ENCODE results near the gene LRTM2.

LRTM2 gene

DNA sequence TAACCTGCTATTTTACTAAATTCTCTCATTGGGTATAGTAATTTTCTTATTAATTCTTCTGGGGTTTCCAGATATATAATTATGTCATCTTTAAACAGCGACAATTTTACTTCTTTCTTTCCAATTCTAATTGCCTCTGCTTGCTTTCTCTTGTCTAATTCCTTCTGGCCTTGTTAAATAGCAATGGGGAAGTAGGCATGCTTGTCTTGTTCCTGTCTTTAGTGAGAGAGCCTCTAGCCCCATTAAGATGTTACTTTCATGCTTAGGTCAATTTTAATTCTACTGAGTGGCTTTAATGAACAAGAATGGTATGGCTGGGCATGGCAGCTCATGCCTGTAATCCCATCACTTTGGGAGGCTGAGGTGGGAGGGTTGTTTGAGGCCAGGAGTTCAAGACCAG lies 31.7 kb downstream of the LRTM2 start:
- H2AFZ ChIP-seq (ENCODE audit: low read length): no peak overlapping the region
- no peaks in the 10 kb centered on the region for H4K20me1 ChIP-seq (ENCODE audit: insufficient read depth, low read length, poor library complexity, severe bottlenecking)
- H3K4me1 ChIP-seq (ENCODE audit: insufficient read depth, low read length, poor library complexity, severe bottlenecking): peaks cover 22% of the 10 kb centered on the region
- peaks cover 7% of the 10 kb centered on the region for H3K27me3 ChIP-seq (ENCODE audit: insufficient read depth, low read length, poor library complexity, severe bottlenecking)
- no peaks in the 10 kb centered on the region for H3K9me2 ChIP-seq (replicated peaks; ENCODE audit: low read depth, low read length)
- no peak for TF ChIP-seq EZH2phosphoT487 (IDR thresholded peaks at IDR 0.05; ENCODE audit: borderline replicate concordance)
- TF ChIP-seq, protein P1, sequence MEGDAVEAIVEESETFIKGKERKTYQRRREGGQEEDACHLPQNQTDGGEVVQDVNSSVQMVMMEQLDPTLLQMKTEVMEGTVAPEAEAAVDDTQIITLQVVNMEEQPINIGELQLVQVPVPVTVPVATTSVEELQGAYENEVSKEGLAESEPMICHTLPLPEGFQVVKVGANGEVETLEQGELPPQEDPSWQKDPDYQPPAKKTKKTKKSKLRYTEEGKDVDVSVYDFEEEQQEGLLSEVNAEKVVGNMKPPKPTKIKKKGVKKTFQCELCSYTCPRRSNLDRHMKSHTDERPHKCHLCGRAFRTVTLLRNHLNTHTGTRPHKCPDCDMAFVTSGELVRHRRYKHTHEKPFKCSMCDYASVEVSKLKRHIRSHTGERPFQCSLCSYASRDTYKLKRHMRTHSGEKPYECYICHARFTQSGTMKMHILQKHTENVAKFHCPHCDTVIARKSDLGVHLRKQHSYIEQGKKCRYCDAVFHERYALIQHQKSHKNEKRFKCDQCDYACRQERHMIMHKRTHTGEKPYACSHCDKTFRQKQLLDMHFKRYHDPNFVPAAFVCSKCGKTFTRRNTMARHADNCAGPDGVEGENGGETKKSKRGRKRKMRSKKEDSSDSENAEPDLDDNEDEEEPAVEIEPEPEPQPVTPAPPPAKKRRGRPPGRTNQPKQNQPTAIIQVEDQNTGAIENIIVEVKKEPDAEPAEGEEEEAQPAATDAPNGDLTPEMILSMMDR (conservative IDR thresholded peaks at IDR 0.05; ENCODE audit: low read length): no peak
- H3K4me2 ChIP-seq (ENCODE audit: low read depth, low read length, poor library complexity, severe bottlenecking): peak overlapping the region; percentile 34
- H3K36me3 ChIP-seq (ENCODE audit: insufficient read depth, low read length): no peaks in the 10 kb centered on the region
- no peaks in the 10 kb centered on the region for H3F3A ChIP-seq (ENCODE audit: low read depth)
- H3K9ac ChIP-seq (ENCODE audit: low read depth, low read length, poor library complexity, severe bottlenecking): no peak overlapping the region
- H3K79me2 ChIP-seq (ENCODE audit: insufficient read depth, low read length): no peaks in the 10 kb centered on the region
- peaks cover 23% of the 10 kb centered on the region; the same call in 1 of the 2 replicates for H3K9me3 ChIP-seq (ENCODE audit: insufficient read depth, low read depth, low read length)
- peak overlapping the region; percentile 39 for H3K4me3 ChIP-seq (ENCODE audit: low read length, poor library complexity, severe bottlenecking)

DNA sequence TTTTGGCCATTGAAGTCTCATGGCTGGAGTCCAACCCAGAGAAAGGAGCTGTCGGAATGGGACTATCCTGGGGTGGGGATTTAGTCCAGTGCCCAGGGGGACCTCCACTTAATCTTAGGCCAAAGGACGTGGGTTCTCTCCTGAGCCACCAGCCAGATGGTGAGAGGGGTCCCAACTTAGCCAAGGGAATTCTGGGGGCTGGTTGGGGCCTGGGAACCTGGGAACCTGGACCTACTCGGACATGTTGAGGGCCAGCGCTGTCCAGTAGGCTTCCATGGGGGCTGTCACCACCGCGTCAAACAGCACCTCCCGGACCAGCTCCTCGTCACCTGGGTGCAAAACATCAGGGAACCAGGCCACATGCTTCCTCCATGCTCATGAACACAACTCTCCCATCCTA lies 33.4 kb downstream of the LRTM2 start:
- H2AFZ ChIP-seq (ENCODE audit: low read length): no peak overlapping the region
- no peaks in the 10 kb centered on the region for H3K79me2 ChIP-seq (ENCODE audit: insufficient read depth, low read length)
- no peaks in the 10 kb centered on the region for H3K9me2 ChIP-seq (replicated peaks; ENCODE audit: low read depth, low read length)
- no peaks in the 10 kb centered on the region for H3K36me3 ChIP-seq (ENCODE audit: insufficient read depth, low read length)
- H3K27me3 ChIP-seq (ENCODE audit: insufficient read depth, low read length, poor library complexity, severe bottlenecking): peaks cover 7% of the 10 kb centered on the region
- H3F3A ChIP-seq (ENCODE audit: low read depth): no peaks in the 10 kb centered on the region
- no peak overlapping the region for H3K4me3 ChIP-seq (ENCODE audit: low read length, poor library complexity, severe bottlenecking)
- TF ChIP-seq EZH2phosphoT487 (IDR thresholded peaks at IDR 0.05; ENCODE audit: borderline replicate concordance): no peak
- TF ChIP-seq, protein P1 (conservative IDR thresholded peaks at IDR 0.05; ENCODE audit: low read length): no peak
- peaks cover 23% of the 10 kb centered on the region; the same call in 1 of the 2 replicates for H3K9me3 ChIP-seq (ENCODE audit: insufficient read depth, low read depth, low read length)
- H3K9ac ChIP-seq (ENCODE audit: low read depth, low read length, poor library complexity, severe bottlenecking): no peak overlapping the region
- no peaks in the 10 kb centered on the region for H4K20me1 ChIP-seq (ENCODE audit: insufficient read depth, low read length, poor library complexity, severe bottlenecking)
- H3K4me1 ChIP-seq (ENCODE audit: insufficient read depth, low read length, poor library complexity, severe bottlenecking): peaks cover 22% of the 10 kb centered on the region
- H3K4me2 ChIP-seq (ENCODE audit: low read depth, low read length, poor library complexity, severe bottlenecking): no peak overlapping the region

DNA sequence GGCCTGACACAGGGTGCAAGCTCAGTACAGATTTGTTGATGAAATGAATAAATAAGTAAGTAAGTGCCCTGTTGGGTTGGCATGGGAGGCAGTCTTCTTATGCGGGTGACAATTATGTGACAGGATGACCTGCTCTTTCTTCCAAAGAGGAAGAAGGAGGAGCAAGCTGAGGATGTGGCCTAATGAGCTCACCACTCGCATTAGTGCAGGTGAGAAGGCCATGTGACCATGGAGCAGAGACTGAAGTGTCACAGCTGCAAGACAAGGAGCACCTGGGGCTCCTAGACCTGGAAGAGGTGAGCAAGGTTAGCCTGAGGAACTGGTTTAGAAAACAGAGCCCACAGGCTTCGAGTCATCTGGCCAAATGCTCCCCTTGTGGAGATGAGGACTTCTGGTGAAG lies 34.9 kb downstream of the LRTM2 start:
- H3K9me2 ChIP-seq (replicated peaks; ENCODE audit: low read depth, low read length): no peaks in the 10 kb centered on the region
- no peaks in the 10 kb centered on the region for H4K20me1 ChIP-seq (ENCODE audit: insufficient read depth, low read length, poor library complexity, severe bottlenecking)
- H3K4me2 ChIP-seq (ENCODE audit: low read depth, low read length, poor library complexity, severe bottlenecking): no peak overlapping the region
- H3K9ac ChIP-seq (ENCODE audit: low read depth, low read length, poor library complexity, severe bottlenecking): no peak overlapping the region
- H3K36me3 ChIP-seq (ENCODE audit: insufficient read depth, low read length): no peaks in the 10 kb centered on the region
- peaks cover 22% of the 10 kb centered on the region for H3K4me1 ChIP-seq (ENCODE audit: insufficient read depth, low read length, poor library complexity, severe bottlenecking)
- no peak overlapping the region for H3K4me3 ChIP-seq (ENCODE audit: low read length, poor library complexity, severe bottlenecking)
- TF ChIP-seq, protein P1 (conservative IDR thresholded peaks at IDR 0.05; ENCODE audit: low read length): no peak
- no peak for TF ChIP-seq EZH2phosphoT487 (IDR thresholded peaks at IDR 0.05; ENCODE audit: borderline replicate concordance)
- peaks cover 7% of the 10 kb centered on the region for H3K27me3 ChIP-seq (ENCODE audit: insufficient read depth, low read length, poor library complexity, severe bottlenecking)
- H3K9me3 ChIP-seq (ENCODE audit: insufficient read depth, low read depth, low read length): peaks cover 23% of the 10 kb centered on the region; the same call in 1 of the 2 replicates
- H3K79me2 ChIP-seq (ENCODE audit: insufficient read depth, low read length): no peaks in the 10 kb centered on the region
- H2AFZ ChIP-seq (ENCODE audit: low read length): no peak overlapping the region
- H3F3A ChIP-seq (ENCODE audit: low read depth): no peaks in the 10 kb centered on the region
